Heart left ventricle (tissue), 13 donors: Measurements from ENCODE around the gene ANKRD50.

ENCODE experiments used
- CTCF ChIP-seq, 12 donors: fragments of 200-600 bp; sonication (generic) in 4 of 12; IDR thresholded peaks; one replicate each; pipeline versions ENCODE4 v1.5.0 to v1.8.0; 2018 to 2022; ENCODE audit warnings: antibody characterized with exemption in 12 of 12, mild to moderate bottlenecking in 5 of 12
- POLR2A ChIP-seq, 2 donors: fragments of 450-650 bp; IDR thresholded peaks; one replicate each; pipeline ENCODE4 v1.6.1; 2017; ENCODE audit warnings: antibody characterized with exemption in 2 of 2, mild to moderate bottlenecking in 2 of 2, moderate library complexity in 2 of 2
- donor health status: ischemic (EF 13 %, LVEDD 7.1; RV severe dilation, severe dysfunction).
- donor health status: DM: no; HTN: yes; CAD: no.
- donor health status: DM: no; HTN: no; CAD: no.
- donor health status: ischemic (EF 25% LVEDD 6.9; RV normal size, moderate dysfunction).
- donor health status: ischemic (EF 25% LVEDD 5.7; RV mildly dilated, moderate dysfunction).
- donor health status: ischemic (EF 35%, LVEDD 5.7; RV mildly dilated, moderate dysfunction).
- donor health status: nonischemic (EF 11% LVEDD 7.7; RV severe dilation, severe dysfunction).
- donor health status: DM: yes; HTN: yes; CAD: no.
- donor health status: PGD.
- donor health status: ischemic (EF 29% LVEDD 5.4; RV normal size, mild dysfunction).
- donor health status: nonischemic (EF 23%, LVEDD 6.1; RV moderate dilation, normal function).

DNA sequence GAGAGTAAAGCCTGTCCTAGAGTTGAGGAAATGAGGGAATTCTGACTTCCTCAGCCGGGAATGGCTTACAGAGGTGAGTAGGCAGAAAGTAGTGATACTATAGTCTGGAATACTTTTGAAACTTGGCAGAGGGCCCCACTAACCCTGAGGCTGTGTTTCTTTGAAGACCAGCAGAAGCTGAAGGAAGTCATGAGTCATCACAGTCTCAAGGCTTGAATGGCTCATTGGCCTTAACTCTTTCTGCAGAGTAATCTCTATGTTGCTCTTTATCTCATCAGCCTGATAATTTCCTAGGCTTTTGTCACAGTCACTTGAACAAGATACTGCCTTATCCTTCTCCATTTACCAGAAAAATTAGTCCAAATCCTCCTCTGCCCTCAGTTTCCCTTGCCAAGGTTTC lies 80.8 kb downstream of the ANKRD50 start:
- no peak for TF ChIP-seq CTCF (IDR thresholded peaks at IDR 0.05)
- TF ChIP-seq POLR2A (IDR thresholded peaks at IDR 0.05): no peak
